HL-60 (cell line): ENCODE results near the gene GUCY1A1.

Experiments
- DNase-seq, 2 experiments: peaks; one replicate each; pipeline ENCODE4 v3.0.0-alpha.2; 2010 to 2020; ENCODE audit warnings: low read depth in 1 of 2, low spot score in 1 of 2
- H3K27ac ChIP-seq: fragments of 250-450 bp; sonication (Bioruptor Pico); replicated peaks from 2 replicates; pipeline ENCODE4 v1.5.1; 2020; ENCODE audit warnings: mild to moderate bottlenecking, moderate library complexity
- H3K27me3 ChIP-seq: fragments of 250-450 bp; sonication (Bioruptor Pico); 2 replicates; pipeline ENCODE4 v1.5.1; 2021; ENCODE audit warnings: mild to moderate bottlenecking, moderate library complexity; ENCODE audit not compliant: insufficient read depth, poor library complexity, severe bottlenecking
- H3K4me3 ChIP-seq: replicated peaks from 2 replicates; pipeline ENCODE4 v1.5.1; 2011; ENCODE audit warnings: mild to moderate bottlenecking, control low read depth, low read length; ENCODE audit not compliant: insufficient read depth
- CTCF ChIP-seq: IDR thresholded peaks from one replicate; pipeline ENCODE4 v1.5.1; 2011; ENCODE audit warnings: low read length, control low read depth, inconsistent platforms; ENCODE audit not compliant: insufficient read depth
- GABPA ChIP-seq: IDR thresholded peaks from 2 replicates; pipeline ENCODE4 v1.6.1; 2012; ENCODE audit warnings: low read depth
- POLR2AphosphoS5 ChIP-seq: IDR thresholded peaks from 2 replicates; pipeline ENCODE4 v1.6.1; 2012; ENCODE audit warnings: low read depth
- REST ChIP-seq: IDR thresholded peaks from 2 replicates; pipeline ENCODE4 v1.6.1; 2012; ENCODE audit warnings: low read depth; ENCODE audit not compliant: insufficient replicate concordance
- SPI1 ChIP-seq: IDR thresholded peaks from 2 replicates; pipeline ENCODE4 v1.6.1; 2012; ENCODE audit warnings: low read depth, mild to moderate bottlenecking, borderline replicate concordance

GUCY1A1 gene

GRCh38 chr4:155751569-155751968, 84.9 kb downstream of the GUCY1A1 start:
- TF ChIP-seq REST (no peak), POLR2AphosphoS5 (no peak), SPI1 (no peak), CTCF (no peak), GABPA (no peak)

GRCh38 chr4:155757745-155758265, 91.2 kb downstream of the GUCY1A1 start:
- TF ChIP-seq CTCF (no peak), SPI1 (no peak), GABPA (no peak), POLR2AphosphoS5 (no peak), REST (no peak)
- DNase-seq = no peak
- peaks cover 20% of the 10 kb centered on the region for H3K27me3 ChIP-seq
- H3K4me3 ChIP-seq = no peak overlapping the region
- H3K27ac ChIP-seq = no peak overlapping the region

More at GRCh38 chr4:155751569-155751968, 84.9 kb downstream of the GUCY1A1 start:
- no peak overlapping the region for H3K4me3 ChIP-seq
- DNase-seq = no peak
- no peak overlapping the region for H3K27ac ChIP-seq
- no peaks in the 10 kb centered on the region for H3K27me3 ChIP-seq

- no peak within 1 kb of the TSS; the same call in 1 of the 2 replicates for H3K4me3 ChIP-seq
- peaks cover 20% of the 10 kb centered on the region for H3K27me3 ChIP-seq
- H3K27ac ChIP-seq = no peak within 1 kb of the TSS
- TF ChIP-seq REST = no peak
- TF ChIP-seq CTCF = no peak
- TF ChIP-seq GABPA = no peak
- no peak for TF ChIP-seq SPI1
- no peak for TF ChIP-seq POLR2AphosphoS5
- DNase-seq = peak in 1 of 2 experiments; percentile 2
Measured at GRCh38 chr4:155758481-155759371, 92.1 kb downstream of the GUCY1A1 start, which contains the start of gene GUCY1B1. Gene GUCY1B1 (plus strand): TSS chr4:155759021. CDS start chr4:155759141, 120 bp downstream.
